NCI-H510A (cell line): Measurements from ENCODE around the gene TUBB3.
"Not testable (repeated sequence)": the region's sequence is repeated elsewhere in the genome, so short reads cannot be mapped to it uniquely, and the experiment has no call there.

Experiments
- DNase-seq: peaks from one replicate; lab custom pipeline; 2025; lab: John Stamatoyannopoulos, UW

The TUBB3 gene

DNA sequence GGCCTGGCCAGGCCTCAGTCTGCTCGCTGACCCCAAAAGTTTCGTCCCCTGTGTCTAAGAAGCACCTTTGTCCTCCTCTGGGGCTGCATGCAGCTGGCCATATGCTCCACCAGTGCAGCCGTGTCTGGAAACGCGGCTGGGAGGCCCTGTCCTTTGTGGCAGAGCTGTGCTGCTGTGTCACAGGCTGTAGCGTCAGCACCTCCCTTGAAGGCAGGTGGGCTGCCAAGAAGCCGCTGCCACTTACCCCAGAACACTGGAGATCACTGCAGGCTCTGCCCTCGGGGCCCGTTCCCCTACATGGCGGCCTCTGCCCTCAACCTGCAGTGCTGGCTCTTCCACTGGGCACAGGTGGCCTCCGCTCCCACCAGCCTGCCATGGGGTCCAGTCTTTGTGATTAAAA lies 20.2 kb upstream of the TUBB3 start:
- no peak for DNase-seq

DNA sequence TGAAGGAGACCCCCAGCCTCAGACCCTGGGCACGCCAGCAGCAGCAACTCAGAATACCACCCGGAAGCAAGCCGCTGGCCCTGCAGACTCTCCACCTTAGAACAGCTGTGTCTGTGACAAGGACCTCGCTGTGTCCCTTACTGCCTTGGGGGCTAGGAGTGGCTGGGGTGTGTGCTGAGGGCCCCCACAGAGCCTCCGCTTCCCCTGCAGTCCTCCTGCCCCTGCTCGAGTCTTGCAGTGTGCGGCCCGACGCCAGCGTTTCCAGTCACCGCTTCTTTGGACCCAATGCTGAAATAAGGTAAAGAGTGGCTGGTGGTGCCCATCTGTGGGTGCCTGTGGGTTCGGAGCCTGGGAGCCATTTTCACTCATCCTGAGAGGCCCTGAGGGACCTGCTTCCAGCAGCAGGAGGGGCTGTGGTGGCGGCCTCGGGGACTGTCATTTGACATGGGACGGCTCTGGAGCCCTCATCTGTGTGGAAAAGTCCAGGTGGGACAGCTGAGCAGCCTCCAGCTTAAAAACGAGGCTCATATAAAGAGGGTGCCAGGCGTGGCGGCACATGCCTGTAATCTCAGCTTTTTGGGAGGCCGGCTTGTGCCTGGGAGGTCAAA lies 19.1 kb upstream of the TUBB3 start:
- DNase-seq, result no peak

DNA sequence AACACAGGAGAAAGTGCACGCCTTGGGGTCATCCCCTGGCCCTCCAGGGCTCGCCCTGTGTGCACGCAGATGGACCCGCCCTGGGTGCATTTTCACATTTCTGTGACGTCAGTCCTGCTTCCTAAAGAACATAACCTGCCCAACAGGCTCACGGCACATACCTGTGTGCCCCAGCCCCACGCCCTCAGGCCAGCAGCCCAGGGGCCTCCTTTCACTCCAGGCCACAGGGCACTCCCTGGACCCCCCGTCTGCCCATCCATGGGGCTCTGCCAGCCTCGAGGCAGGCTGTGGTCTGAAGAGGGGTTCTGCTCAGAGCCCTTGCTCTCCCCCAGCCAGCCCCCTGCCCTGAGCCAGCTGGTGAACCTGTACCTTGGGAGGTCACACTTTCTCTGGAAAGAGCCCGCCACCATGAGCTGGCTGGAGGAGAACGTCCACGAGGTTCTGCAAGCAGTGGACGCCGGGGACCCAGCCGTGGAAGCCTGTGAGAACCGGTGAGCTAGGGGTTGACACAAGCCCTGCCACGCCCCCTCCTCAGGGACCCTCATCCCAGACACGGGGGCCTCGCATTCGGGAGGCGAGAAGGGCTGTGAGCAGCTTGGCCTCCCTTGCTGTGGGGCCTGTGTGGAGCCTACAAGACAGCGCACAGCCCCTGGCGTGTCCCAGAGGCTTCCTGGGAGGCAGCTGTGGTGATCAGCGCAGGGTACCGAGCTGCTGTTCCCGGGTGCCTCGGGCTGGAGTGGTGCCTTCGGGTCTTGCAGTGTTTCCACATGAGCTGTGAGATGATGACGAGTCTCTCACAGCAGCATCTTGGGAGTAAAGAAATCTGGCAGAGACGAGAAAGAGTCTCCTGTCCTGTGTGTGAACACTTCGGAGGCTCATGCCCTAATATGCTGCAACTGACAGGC lies 18.3 kb upstream of the TUBB3 start:
- no peak for DNase-seq

- DNase-seq, result no peak
These were observed 17.5 kb upstream of the TUBB3 start for GRCh38 chr16:89905511-89906139.

DNA sequence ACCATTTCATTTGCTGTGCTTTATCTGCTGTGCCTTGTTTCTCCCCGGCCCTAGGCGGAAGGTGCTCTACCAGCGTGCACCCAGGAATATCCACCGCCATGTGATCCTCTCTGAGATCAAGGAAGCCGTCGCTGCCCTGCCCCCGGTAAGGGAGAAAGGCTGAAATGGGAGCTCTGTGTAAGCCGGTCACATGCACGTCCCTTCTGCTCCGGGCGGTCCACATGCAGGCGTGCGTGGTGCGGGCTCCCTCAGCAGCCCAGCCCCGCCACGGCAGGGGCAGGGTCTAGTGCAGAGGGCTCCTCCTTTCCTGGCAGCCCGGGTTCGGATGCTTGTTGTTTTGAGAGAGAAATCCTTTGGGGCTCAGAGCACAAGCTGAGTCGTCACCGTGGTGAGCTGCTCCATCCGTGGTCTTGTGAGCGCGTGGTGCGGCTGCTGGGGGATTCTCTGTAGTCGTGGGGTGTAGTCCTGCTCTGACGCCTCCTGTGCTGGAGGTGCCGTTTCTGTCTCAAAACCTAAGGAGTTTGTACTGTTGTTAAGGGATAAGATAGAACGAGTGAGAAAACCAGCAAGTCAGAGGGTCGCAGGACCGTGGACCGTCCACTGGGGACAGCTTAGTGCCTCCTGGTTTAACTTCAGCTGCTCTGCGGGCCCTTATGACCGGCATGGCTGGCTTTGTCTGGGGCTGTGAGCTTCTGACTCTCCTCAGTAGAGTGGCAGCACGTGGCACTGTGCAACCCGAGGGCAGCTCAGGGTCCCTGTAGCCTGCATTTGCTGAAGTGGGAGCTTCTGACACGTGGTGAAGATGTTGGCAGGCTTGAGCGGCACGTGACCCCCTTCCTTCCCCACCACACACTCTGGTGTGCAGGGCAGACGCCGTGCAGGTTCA lies 16.8 kb upstream of the TUBB3 start:
- no peak for DNase-seq

DNA sequence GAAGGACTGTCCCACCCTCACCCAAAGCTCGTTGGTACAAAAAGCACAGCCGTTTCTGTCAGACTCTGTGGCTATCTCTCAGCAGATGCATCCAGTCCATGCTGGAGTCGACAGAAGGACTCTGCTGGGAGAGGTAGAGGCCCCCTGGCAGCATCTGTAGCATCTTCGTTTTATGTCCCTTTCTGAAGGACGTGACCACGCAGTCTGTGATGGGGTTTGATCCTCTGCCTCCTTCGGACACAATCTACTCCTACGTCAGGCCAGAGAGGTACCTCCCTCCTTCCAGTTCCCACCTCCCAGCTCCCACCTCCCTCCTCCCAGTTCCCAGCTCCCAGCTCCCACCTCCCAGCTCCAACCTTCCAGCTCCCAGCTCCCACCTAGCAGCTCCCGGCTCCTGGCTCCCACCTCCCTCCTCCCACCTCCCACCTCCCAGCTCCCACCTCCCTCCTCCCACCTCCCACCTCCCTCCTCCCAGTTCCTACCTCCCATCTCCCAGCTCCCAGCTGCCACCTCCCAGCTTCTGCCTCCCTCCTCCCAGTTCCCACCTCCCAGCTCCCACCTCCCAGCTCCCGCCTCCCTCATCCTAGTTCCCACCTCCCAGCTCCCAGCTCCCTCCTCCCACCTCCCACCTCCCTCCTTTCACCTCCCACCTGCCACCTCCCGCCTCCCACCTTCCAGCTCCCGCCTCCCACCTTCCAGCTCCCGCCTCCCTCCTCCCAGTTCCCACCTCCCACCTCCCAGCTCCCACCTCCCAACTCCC lies 15.9 kb upstream of the TUBB3 start:
- DNase-seq, result no peak

- DNase-seq, result no peak
These were observed 14.9 kb upstream of the TUBB3 start for GRCh38 chr16:89908236-89908635.

- DNase-seq, result no peak
These were observed 13.1 kb upstream of the TUBB3 start for GRCh38 chr16:89909777-89910716.

GRCh38 chr16:89910717-89911354 lies 12.3 kb upstream of the TUBB3 start:
- no peak for DNase-seq

DNA sequence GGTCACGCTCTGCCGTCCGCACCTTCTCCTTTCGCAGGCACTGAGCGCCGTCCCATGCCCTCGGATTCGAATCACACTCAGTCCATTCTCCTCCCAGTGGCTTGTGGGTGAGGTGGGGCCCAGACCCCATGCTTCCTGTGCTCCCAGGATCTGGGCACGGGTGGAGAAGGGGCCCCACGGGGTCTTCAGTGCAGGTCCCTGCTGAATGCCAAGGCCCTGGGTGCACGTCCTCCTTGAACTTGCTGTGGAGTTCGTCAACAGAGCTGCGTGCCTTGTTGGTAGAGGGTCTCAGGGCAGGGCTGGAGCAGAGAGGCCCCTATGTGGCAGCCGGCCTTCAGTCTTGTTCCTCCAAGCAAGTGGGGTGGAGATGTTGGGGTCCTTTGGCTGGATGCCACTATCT lies 11.8 kb upstream of the TUBB3 start:
- DNase-seq, result no peak

- DNase-seq, result no peak
These were observed 11.0 kb upstream of the TUBB3 start for GRCh38 chr16:89912143-89912542.

DNA sequence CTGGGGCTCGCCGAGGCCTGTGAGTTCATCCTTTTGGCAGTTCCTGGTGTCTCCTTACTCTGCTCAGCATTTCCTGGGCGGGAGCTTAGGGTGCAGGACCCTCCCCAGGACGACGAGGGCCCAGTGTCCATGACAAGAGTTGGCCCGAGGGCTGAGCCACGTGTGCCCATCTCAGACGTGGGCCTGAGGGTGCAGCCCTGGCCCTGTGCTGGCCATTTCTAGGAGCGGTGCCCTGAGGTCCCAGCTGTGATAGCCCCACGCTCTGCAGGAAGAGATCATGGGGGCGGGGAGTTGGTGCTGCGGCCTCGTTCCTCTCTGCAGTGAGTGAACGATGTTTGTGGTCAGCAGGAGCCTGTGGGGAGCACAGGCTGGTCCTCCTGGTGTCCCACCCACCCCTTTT lies 10.5 kb upstream of the TUBB3 start:
- DNase-seq, result no peak

DNA sequence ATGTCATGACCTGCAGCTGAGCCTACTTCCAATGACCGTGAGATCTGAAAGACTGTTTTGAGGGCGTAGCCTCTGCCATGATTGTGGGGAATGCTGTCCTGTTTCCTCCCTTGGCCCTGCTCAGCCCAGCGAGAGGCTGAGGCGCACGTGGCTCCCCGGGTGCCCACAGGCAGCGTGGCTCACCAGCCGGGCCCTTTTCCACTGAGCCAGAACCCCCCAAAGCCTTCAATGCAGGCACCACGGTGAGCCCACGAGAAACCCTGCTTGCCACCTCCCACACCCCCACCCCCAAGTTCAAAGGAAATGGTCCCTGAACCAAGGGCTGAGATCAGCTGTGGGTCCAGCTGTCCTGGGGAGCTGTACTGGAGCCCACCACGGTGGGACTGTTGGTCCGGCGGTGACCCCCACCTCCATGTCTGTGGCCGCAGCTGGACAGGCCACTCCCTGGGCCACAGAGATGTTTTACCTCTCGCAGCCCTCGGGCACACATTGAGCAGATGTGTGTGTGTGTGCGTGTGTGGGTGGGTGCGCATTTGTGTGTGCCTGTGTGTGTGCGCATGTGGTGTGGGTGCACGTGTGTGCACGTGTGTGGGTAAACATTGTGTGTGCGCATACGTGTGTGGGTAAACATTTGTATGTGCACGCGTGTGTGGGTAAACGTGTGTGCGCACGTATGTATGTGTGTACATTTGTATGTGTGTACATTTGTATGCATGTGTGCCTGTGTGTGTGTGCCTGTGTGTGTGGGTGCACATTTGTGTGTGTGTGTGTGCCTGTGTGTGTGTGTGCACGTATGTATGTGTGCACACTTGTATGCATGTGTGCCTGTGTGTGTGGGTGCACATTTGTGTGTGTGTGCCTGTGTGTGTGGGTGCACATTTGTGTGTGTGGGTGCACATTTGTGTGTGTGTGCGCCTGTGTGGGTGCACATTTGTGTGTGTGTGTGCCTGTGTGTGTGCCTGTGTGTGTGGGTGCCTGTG lies 9.4 kb upstream of the TUBB3 start:
- DNase-seq, result no peak

- not testable (repeated sequence) for DNase-seq
These were observed 8.4 kb upstream of the TUBB3 start for GRCh38 chr16:89914642-89915285.

GRCh38 chr16:89915303-89916232 lies 7.6 kb upstream of the TUBB3 start:
- no peak for DNase-seq

DNA sequence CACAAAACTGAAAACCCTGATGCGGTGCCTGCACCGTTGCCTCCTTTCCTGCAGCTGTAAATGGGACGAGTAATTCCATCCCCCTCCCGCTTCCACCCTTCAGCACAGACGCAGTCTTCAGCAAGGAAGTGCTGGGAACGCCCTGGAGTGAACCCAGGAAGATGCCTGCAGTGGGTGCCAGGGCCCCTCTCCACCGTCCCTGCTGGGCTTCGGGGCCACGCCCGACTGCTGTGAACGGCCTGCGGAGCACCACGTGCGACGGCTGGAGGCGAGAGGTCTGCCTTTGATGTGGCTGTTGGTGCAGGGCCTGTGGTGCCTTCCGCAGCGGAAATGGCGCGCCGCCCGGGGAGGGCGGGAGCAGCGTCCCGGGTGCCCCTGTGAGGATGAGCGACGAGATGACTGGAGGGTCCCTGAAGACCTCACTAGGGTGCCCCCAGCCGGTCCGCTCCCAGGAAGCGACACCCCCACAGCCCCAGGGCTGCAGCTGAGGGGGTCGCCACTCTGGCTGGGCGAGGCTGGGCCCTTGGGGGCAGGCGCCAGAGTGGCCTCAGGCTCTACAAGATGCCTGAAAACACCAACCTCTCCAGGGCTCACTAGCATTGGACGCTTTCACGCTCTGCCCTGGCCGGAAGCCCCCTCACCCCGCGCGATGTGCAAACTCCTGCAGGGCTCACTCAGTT lies 5.2 kb upstream of the TUBB3 start:
- DNase-seq, result no peak
